HuH-7.5 (cell line): ENCODE measurements around the gene PTPRJ.

Experiments
- DNase-seq: peaks from one replicate; pipeline ENCODE4 v3.0.0; 2011; ENCODE audit warnings: low spot score

The PTPRJ gene

GRCh38 chr11:48037709-48038468, 57.5 kb downstream of the PTPRJ start:
- DNase-seq, result no peak

- DNase-seq, result no peak
Measured at GRCh38 chr11:48040830-48041444, 60.6 kb downstream of the PTPRJ start.

- DNase-seq, result no peak
Measured at GRCh38 chr11:48041877-48042695, 61.7 kb downstream of the PTPRJ start.

- no peak for DNase-seq
Measured at GRCh38 chr11:48043111-48043990, 63.0 kb downstream of the PTPRJ start.

- no peak for DNase-seq
Measured at GRCh38 chr11:48043991-48044512, 63.7 kb downstream of the PTPRJ start.

GRCh38 chr11:48044577-48044976, 64.2 kb downstream of the PTPRJ start:
- no peak for DNase-seq

- DNase-seq, result no peak
Measured at GRCh38 chr11:48045536-48045935, 65.2 kb downstream of the PTPRJ start.

- no peak for DNase-seq
Measured at GRCh38 chr11:48047616-48048015, 67.3 kb downstream of the PTPRJ start.

- DNase-seq, result no peak
Measured at GRCh38 chr11:48049036-48049435, 68.7 kb downstream of the PTPRJ start.

- no peak for DNase-seq
Measured at GRCh38 chr11:48050304-48050703, 69.9 kb downstream of the PTPRJ start.

- no peak for DNase-seq
Measured at GRCh38 chr11:48051217-48051830, 71.0 kb downstream of the PTPRJ start.

GRCh38 chr11:48052183-48053044, 72.1 kb downstream of the PTPRJ start:
- no peak for DNase-seq

GRCh38 chr11:48054994-48055291, 74.6 kb downstream of the PTPRJ start:
- DNase-seq, result no peak

GRCh38 chr11:48055292-48056132, 75.2 kb downstream of the PTPRJ start:
- no peak for DNase-seq

- no peak for DNase-seq
Measured at GRCh38 chr11:48056325-48057183, 76.2 kb downstream of the PTPRJ start.

- DNase-seq, result no peak
Measured at GRCh38 chr11:48058064-48058463, 77.7 kb downstream of the PTPRJ start.

GRCh38 chr11:48058788-48059187, 78.4 kb downstream of the PTPRJ start:
- no peak for DNase-seq

- no peak for DNase-seq
Measured at GRCh38 chr11:48062649-48063048, 82.3 kb downstream of the PTPRJ start.
